K562 (cell line): ENCODE measurements around the gene NAPA. TPM values are rescaled to one million over a fixed set of nuclear protein-coding genes. Genes with fewer than 3 reads are reported as not detected.

Source experiments
- ATAC-seq: fragments of 200-7000 bp; cut with Tn5 transposase; 3 replicates; pipeline ENCODE4 v1.9.1; 2020; ENCODE audit warnings: moderate library complexity
- BruUV-seq: library from RNA; stranded (reverse); fragments of 400-500 nt; replicated peaks from 2 replicates; lab custom pipeline; 2021; lab: Mats Ljungman, UMichigan
- CTCF ChIA-PET: fragments of 300-600 bp; formaldehyde crosslinking; extraction: SDS; loops from one replicate; lab custom pipeline; 2021; ENCODE audit warnings: low intra/inter-chr PET ratio; lab: Yijun Ruan, JAX
- POLR2A ChIA-PET: fragments of 300-600, 350-650 bp; sonication (Branson Sonifier 250); formaldehyde crosslinking; extraction: SDS; loops from one replicate; lab custom pipeline; 2021; ENCODE audit warnings: antibody characterized with exemption, inconsistent platforms; lab: Yijun Ruan, JAX
- DNase-seq, 4 experiments: peaks; one replicate each; pipeline versions ENCODE4 v3.0.0 to v3.0.0-alpha.2; 2011 to 2018; ENCODE audit warnings: low spot score in 3 of 4, mixed read lengths in 3 of 4; ENCODE audit errors: extremely low read depth in 1 of 4
- FAIRE-seq: peaks from 2 replicates; lab custom pipeline; 2011; peaks lifted over from hg19 to GRCh38; lab: Jason Lieb, UNC
- H2AFZ ChIP-seq: 2 replicates; pipeline ENCODE4 v1.6.0; 2011; ENCODE audit warnings: low read depth, low read length, control low read depth, inconsistent platforms
- H3K27ac ChIP-seq: fragments of 200-600 bp; 3 replicates; pipeline ENCODE4 v1.8.0; 2011; ENCODE audit warnings: low read depth, mild to moderate bottlenecking, control low read depth, inconsistent platforms, low read length, moderate library complexity, mixed read lengths; ENCODE audit errors: extremely low read depth
- H3K27me3 ChIP-seq, 2 experiments: fragments of 300-600 bp in 1 of 2; 2 replicates in 1 of 2; 3 replicates in 1 of 2; pipeline versions ENCODE4 v1.6.0 to v1.8.0; 2011; ENCODE audit warnings: inconsistent platforms in 2 of 2, low read length in 2 of 2, mild to moderate bottlenecking in 1 of 2, mixed read lengths in 1 of 2, moderate library complexity in 1 of 2; ENCODE audit not compliant: control insufficient read depth in 2 of 2, insufficient read depth in 2 of 2
- H3K36me3 ChIP-seq: fragments of 300-600 bp; 3 replicates; pipeline ENCODE4 v1.8.0; 2011; ENCODE audit warnings: mild to moderate bottlenecking, low read length, inconsistent platforms; ENCODE audit not compliant: control insufficient read depth, insufficient read depth
- H3K4me1 ChIP-seq, 2 experiments: fragments of 200-600 bp in 1 of 2; replicated peaks in 1 of 2; 2 replicates in 1 of 2; 3 replicates in 1 of 2; pipeline versions ENCODE4 v1.5.1 to v1.8.0; 2011; ENCODE audit warnings: inconsistent platforms in 2 of 2, low read length in 2 of 2, mild to moderate bottlenecking in 1 of 2, mixed read lengths in 1 of 2, moderate library complexity in 1 of 2; ENCODE audit not compliant: control insufficient read depth in 2 of 2, insufficient read depth in 2 of 2
- H3K4me2 ChIP-seq: 2 replicates; pipeline ENCODE4 v1.6.1; 2011; ENCODE audit warnings: low read length, control low read depth, inconsistent platforms, mixed read lengths; ENCODE audit not compliant: insufficient read depth
- H3K4me3 ChIP-seq: fragments of 200-600 bp; sonication (generic), shearing (Covaris generic); 2 replicates; pipeline ENCODE4 v1.5.1; 2016; ENCODE audit warnings: control low read depth, inconsistent platforms
- H3K79me2 ChIP-seq: fragments of 200-600 bp; 3 replicates; pipeline ENCODE4 v1.8.0; 2011; ENCODE audit warnings: low read length, inconsistent platforms; ENCODE audit not compliant: control insufficient read depth, insufficient read depth
- H3K9ac ChIP-seq, 2 experiments: 2 replicates each; pipeline versions ENCODE4 v1.6.0 to v1.6.1; 2011; ENCODE audit warnings: low read depth in 2 of 2, low read length in 2 of 2, control low read depth in 1 of 2, inconsistent platforms in 1 of 2, mild to moderate bottlenecking in 1 of 2, mixed read lengths in 1 of 2; ENCODE audit not compliant: insufficient read depth in 1 of 2
- H3K9me1 ChIP-seq: one replicate; pipeline ENCODE4 v1.6.0; 2011; ENCODE audit warnings: inconsistent platforms, mild to moderate bottlenecking, low read length, moderate library complexity; ENCODE audit not compliant: control insufficient read depth, insufficient read depth
- H3K9me3 ChIP-seq: replicated peaks from 2 replicates; pipeline ENCODE4 v1.5.1; 2011; ENCODE audit warnings: low read depth, low read length, inconsistent platforms; ENCODE audit not compliant: control insufficient read depth, insufficient read depth
- H4K20me1 ChIP-seq: replicated peaks from 2 replicates; pipeline ENCODE4 v1.6.1; 2011; ENCODE audit warnings: low read length, inconsistent platforms, mixed read lengths; ENCODE audit not compliant: control insufficient read depth, insufficient read depth
- CBX5 ChIP-seq: IDR thresholded peaks from 2 replicates; pipeline ENCODE4 v1.6.1; 2014; ENCODE audit warnings: low read depth, borderline replicate concordance
- CCNT2 ChIP-seq: IDR thresholded peaks from 2 replicates; pipeline ENCODE4 v1.6.1; 2011; ENCODE audit warnings: borderline replicate concordance, low read depth, mild to moderate bottlenecking, moderate library complexity, mixed read lengths, low read length; ENCODE audit not compliant: insufficient read length; ENCODE audit errors: extremely low read depth
- DACH1 ChIP-seq: fragments of 450-650 bp; IDR thresholded peaks from 2 replicates; pipeline ENCODE4 v1.6.1; 2018; ENCODE audit not compliant: partially characterized antibody
- ETS2 ChIP-seq: IDR thresholded peaks from 2 replicates; pipeline ENCODE4 v1.6.1; 2016; ENCODE audit warnings: borderline replicate concordance, missing genetic modification characterization, mild to moderate bottlenecking, moderate library complexity, missing compliant biosample characterization; ENCODE audit not compliant: poor library complexity, severe bottlenecking
- HMG20B ChIP-seq: fragments of 250-450 bp; sonication (Bioruptor Pico); IDR thresholded peaks from 2 replicates; pipeline ENCODE4 v1.5.0; 2021; ENCODE audit warnings: mild to moderate bottlenecking
- KDM4B ChIP-seq, 2 experiments: fragments of 450-650 bp in 1 of 2; sonication (generic) in 1 of 2; IDR thresholded peaks; 2 replicates each; pipeline ENCODE4 v1.6.1; 2016 to 2017; ENCODE audit warnings: borderline replicate concordance in 2 of 2, antibody characterized with exemption in 1 of 2, low read depth in 1 of 2, mild to moderate bottlenecking in 1 of 2
- KHSRP ChIP-seq: fragments of 450-650 bp; IDR thresholded peaks from 2 replicates; pipeline ENCODE4 v1.6.1; 2017
- MIER1 ChIP-seq: fragments of 450-650 bp; IDR thresholded peaks from 2 replicates; pipeline ENCODE4 v1.6.1; 2016; ENCODE audit warnings: antibody characterized with exemption, mild to moderate bottlenecking, low read depth
- SAP30 ChIP-seq: fragments of 200-600 bp; sonication (generic); IDR thresholded peaks from 2 replicates; pipeline ENCODE4 v1.6.1; 2012; ENCODE audit warnings: borderline replicate concordance, low read depth, mild to moderate bottlenecking, moderate library complexity, low read length, control low read depth, inconsistent platforms; ENCODE audit not compliant: insufficient read depth, poor library complexity, severe bottlenecking
- SOX6 ChIP-seq: fragments of 450-650 bp; IDR thresholded peaks from 2 replicates; pipeline ENCODE4 v1.6.1; 2014; ENCODE audit warnings: mild to moderate bottlenecking
- SRSF7 ChIP-seq: fragments of 200-400 bp; formaldehyde crosslinking; optimal IDR thresholded peaks from 2 replicates; pipeline ENCODE3; 2017; ENCODE audit warnings: mild to moderate bottlenecking, low read depth, low read length
- ZNF184 ChIP-seq: sonication (generic); formaldehyde crosslinking; IDR thresholded peaks from 2 replicates; pipeline ENCODE4 v1.5.0; 2020; ENCODE audit warnings: missing genetic modification reagents
- ZNF76 ChIP-seq: fragments of 250-450 bp; sonication (Bioruptor Pico); IDR thresholded peaks from 2 replicates; pipeline ENCODE4 v1.4.0; 2020; ENCODE audit warnings: mild to moderate bottlenecking, moderate library complexity, borderline replicate concordance
- WGBS: fragments of 100-300 bp; shearing (Covaris generic); methylation state at CpG from one replicate; pipeline ENCODE4 v1.1.6; 2016; ENCODE audit warnings: low coverage, mixed read lengths; ENCODE audit not compliant: insufficient coverage; ENCODE audit errors: missing lambda C conversion rate; 5-methylcytosine and 5-hydroxymethylcytosine counted together
- in situ Hi-C: fragments of 300-500 bp; cut with MboI; formaldehyde crosslinking; loops from 4 replicates; pipeline ENCODE4 v1.15.0; 2018; ENCODE audit warnings: inconsistent platforms, mixed read lengths
- intact Hi-C: fragments of 100-400 bp; cut with micrococcal nuclease; formaldehyde crosslinking; loops from 2 replicates; pipeline ENCODE4 v1.14.2; 2022
- polyA plus RNA-seq, 8 experiments: library from polyadenylated mRNA; depleted of rRNA in 4 of 8; stranded (reverse) in 5 of 8; unstranded in 3 of 8; fragments of >200 nt; fragmentation: Nextera tagmentation in 2 of 8; fragmentation: Illumina TruSeq in 1 of 8; extraction: Ambion mirVana in 2 of 8; extraction: Trizol in 1 of 8; gene quantifications; 2 replicates each; pipeline versions ENCODE4 v1.2.1 to v1.2.3, GENCODE V29; 2011 to 2014; ENCODE audit warnings: inconsistent platforms in 1 of 8, missing spikeins in 1 of 8
- total RNA-seq, 7 experiments: library from RNA; depleted of rRNA in 6 of 7; stranded (reverse); fragments of >200 nt in 6 of 7; fragmentation: Illumina TruSeq in 2 of 7; extraction: Trizol in 2 of 7; gene quantifications; 2 replicates each; pipeline versions ENCODE4 v1.2.1 to v1.2.3, GENCODE V29; 2011 to 2021; ENCODE audit warnings: low replicate concordance in 1 of 7
- TF ChIP-seq, protein P1 (sequence below): fragments of 250-450 bp; sonication (Bioruptor Pico); IDR thresholded peaks from 2 replicates; pipeline ENCODE4 v1.4.0; 2020; ENCODE audit warnings: borderline replicate concordance

NAPA gene
- total and polyA plus RNA-seq, 9 of the 15 experiments (the other 6 are each of a cell fraction or from before 2014, with no cell fraction given) = 5.4 to 98.6 (median 77.5) TPM

GRCh38 chr19:47509170-47509847 is 5.6 kb downstream of the NAPA start:
- H3K4me1 ChIP-seq = peaks cover 16 to 49% of the 10 kb centered on the region in 2 experiments
- in situ Hi-C loops = no loop called here
- 88% methylated on average over 20 of the region's 20 CpGs for WGBS
- no peak overlapping the region for H2AFZ ChIP-seq
- ChIA-PET POLR2A (interaction anchor here (0.6 to 1.5 kb wide), 5 partner anchors 10 to 77 kb away, joined by 3 to 6 read pairs (median 4); partner anchors contain the start of gene KPTN), CTCF (interaction anchor here (2.0 kb wide), 1 partner anchor 73 kb away, joined by 10 read pairs; no protein-coding TSS in a partner anchor)
- peaks cover 76% of the 10 kb centered on the region for H3K79me2 ChIP-seq
- no peak overlapping the region for H3K27ac ChIP-seq
- DNase-seq = no peak
- peak overlapping the region in 1 of 2 experiments; percentile 64; a peak in 1 of 4 replicates for H3K9ac ChIP-seq
- H3K4me3 ChIP-seq = no peak overlapping the region
- H3K9me1 ChIP-seq = no peaks in the 10 kb centered on the region
- no peaks in the 10 kb centered on the region for H3K27me3 ChIP-seq
- ATAC-seq = no peak
- H3K4me2 ChIP-seq = no peak overlapping the region
- no TSS peak for BruUV-seq
- H4K20me1 ChIP-seq = peaks cover 11% of the 10 kb centered on the region
- FAIRE-seq = no peak
- peaks cover 50% of the 10 kb centered on the region; the same call in 2 of the 3 replicates for H3K36me3 ChIP-seq
- H3K9me3 ChIP-seq = no peaks in the 10 kb centered on the region
- TF ChIP-seq MIER1 (no peak), ZNF76 (no peak), SRSF7 (no peak), ZNF184 (no peak), CBX5 (no peak), CCNT2 (no peak), SAP30 (no peak), HMG20B (no peak), ETS2 (tag) (no peak), SOX6 (no peak), KHSRP (no peak), KDM4B (IDR thresholded peaks at IDR 0.05; ENCODE audit: borderline replicate concordance in 2 of 2, low read depth in 1 of 2) (no peak), DACH1 (no peak)
- TF ChIP-seq, protein P1, sequence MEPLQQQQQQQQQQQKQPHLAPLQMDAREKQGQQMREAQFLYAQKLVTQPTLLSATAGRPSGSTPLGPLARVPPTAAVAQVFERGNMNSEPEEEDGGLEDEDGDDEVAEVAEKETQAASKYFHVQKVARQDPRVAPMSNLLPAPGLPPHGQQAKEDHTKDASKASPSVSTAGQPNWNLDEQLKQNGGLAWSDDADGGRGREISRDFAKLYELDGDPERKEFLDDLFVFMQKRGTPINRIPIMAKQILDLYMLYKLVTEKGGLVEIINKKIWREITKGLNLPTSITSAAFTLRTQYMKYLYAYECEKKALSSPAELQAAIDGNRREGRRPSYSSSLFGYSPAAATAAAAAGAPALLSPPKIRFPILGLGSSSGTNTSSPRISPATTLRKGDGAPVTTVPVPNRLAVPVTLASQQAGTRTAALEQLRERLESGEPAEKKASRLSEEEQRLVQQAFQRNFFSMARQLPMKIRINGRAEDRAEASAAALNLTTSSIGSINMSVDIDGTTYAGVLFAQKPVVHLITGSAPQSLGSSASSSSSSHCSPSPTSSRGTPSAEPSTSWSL = no peak
- intact Hi-C loops = no loop called here
